GM21786 (cell line): Measurements from ENCODE around the gene FOXN4.

ENCODE experiments used
- ATAC-seq: cut with Tn5 transposase; IDR thresholded peaks from one replicate; pipeline ENCODE4 v1.9.1; 2021; ENCODE audit not compliant: unreplicated experiment

Gene FOXN4

DNA sequence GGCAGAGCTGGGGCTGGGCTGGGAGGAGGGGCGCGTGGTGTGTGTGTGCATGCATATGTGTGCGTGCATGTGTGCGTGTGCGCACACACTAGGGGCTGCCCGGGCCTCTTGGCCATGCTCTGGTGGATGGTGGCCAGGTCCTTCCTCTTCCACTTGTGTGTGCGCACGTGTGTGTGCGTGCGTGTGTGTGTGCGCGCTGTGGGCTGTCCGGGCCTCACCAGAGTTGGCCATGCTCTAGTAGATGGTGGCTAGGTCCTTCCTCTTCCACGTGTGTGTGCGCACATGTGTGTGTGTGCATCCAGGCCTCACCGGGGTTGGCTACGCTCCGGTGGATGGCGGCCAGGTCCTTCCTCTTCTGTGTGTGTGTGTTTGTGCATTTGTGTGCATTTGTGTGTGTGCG is 24.7 kb downstream of the FOXN4 start:
- no peak for ATAC-seq

DNA sequence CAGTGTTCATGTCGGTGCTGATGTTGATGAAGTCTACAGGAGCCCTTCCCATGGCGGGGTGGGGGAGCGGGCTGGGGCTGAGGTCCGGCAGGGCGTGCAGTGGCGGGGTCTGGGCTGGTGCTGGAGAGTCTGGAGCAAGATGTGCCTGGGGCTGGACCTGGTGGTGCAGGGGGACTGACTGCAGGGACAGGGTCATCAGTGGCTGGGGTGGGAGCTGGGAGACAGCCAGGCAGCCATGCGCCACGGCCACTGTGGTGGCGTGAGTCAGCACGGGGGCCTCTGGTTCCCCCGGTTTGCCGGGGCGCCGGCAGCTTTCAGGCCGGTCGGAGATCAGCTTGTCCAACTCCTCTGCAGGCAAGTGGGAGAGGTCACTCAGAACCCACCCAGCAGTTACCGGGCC is 27.6 kb downstream of the FOXN4 start:
- no peak for ATAC-seq

DNA sequence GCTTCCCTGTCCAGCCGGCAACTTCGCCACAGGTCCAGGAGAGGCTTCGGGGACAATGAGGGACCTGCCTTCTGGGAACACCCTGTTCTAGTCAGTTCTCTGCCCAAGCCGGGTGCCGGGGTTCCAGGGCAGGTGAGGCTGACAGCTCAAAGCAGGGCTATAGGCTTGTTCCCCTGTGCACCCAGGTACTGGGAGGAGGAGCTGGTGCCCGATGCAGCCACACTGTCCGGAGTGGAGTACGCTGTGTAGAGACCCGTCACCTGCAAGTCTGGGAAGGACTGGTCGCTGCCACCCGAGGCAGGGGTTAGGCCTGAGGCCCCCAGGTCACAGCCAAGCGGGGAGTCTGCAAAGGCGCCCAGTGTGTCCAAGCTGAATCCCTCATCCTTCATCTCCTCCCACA is 29.6 kb downstream of the FOXN4 start:
- ATAC-seq, result no peak

DNA sequence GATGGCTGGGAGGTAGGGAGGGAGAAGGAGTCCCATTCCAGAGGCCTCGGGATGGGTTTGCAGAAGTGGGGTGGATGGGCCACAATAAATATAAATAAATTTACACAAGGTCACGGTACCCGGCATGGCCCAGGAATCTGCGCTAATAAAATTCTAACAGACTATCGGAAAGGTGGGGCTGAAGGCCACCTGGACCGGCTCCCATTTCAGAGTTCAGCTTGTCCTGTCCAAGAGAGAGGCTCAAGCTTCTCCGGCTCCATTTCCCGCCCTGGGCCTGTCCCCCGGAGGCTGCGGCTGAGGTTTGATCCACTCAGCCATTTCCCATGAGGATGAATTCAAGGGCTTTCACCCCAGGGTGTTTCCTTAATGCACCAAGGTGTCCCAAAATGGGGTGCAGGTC is 30.2 kb downstream of the FOXN4 start:
- ATAC-seq, result no peak

GRCh38 chr12:109277899-109278762 is 31.0 kb downstream of the FOXN4 start:
- ATAC-seq, result no peak

- ATAC-seq, result no peak
Measured at GRCh38 chr12:109277255-109277898, 31.7 kb downstream of the FOXN4 start.

DNA sequence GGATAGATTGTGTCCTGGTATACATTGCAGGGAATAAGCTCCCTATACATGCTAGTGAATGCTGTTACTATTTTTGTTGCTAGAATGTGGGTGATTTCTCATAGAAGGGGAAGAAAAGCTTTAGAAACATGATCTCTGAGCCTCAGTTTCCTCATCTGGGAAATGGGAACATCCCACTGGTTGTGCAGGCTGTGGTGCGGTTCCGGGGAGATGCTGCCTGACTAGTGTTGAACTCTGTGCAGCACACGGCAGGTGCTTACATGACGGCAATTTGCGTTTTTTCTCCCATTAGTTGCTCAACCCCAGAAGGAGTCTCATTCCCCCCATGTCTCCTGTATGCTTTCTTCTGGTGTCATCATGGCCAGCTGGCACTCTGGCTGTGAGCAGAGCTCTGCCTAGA is 32.9 kb downstream of the FOXN4 start:
- ATAC-seq, result no peak

DNA sequence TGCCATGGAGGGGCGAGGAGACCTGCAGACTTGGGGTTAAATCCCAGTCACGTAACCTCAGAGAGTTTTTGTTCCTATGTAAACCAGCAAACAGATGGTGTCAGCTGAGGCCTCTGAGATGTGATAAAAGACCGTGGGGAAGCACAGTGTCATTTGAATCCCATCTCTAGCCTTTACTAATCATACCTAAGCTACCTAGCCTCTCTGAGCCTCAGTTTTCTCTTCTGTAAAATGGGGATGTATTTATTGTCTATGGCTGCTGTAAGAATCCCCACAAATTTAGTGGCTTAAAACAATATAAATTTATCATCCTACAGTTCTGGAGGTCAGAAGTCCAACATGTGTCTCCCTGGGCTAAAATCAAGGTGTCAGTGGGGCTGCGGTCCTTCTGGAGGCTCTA is 33.9 kb downstream of the FOXN4 start:
- no peak for ATAC-seq

DNA sequence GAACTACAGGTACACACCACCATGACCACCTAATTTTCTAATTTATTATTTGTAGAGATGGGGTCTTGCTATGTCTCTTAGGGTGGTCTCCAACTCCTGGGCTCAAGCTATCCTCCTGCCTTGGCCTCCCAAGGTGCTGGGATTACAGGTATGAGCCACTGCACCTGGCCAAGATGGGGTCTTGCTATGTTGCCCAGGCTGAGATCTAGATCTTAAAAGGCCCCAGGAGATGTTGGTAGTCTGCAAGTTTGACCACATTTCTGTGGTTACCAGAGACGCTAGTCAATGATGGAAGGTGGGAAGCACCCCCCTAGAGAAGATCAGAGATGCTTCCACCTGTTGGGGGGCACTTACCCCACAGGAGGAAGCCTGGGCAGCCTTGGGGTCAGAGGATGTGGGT is 34.7 kb downstream of the FOXN4 start:
- no peak for ATAC-seq

DNA sequence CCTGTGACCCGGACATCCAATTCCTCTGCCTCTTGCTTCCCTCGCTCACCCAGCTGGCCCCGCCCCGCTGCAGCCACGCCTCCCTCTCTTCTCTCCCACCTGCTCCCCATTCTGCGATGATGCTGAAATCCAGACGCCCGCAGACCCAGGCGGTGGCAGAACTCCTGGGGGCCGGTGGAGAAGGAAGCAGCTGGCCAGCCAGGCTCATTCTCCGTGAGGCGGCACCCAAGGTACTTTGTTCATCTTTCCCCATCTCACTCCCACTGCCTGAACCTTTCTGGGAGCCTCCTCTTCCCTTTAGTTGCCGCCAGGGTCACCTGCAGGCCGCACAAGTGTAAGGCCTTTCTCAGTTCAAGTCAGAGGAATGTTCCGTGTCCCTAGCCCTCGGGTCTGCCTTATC is 35.7 kb downstream of the FOXN4 start:
- no peak for ATAC-seq

DNA sequence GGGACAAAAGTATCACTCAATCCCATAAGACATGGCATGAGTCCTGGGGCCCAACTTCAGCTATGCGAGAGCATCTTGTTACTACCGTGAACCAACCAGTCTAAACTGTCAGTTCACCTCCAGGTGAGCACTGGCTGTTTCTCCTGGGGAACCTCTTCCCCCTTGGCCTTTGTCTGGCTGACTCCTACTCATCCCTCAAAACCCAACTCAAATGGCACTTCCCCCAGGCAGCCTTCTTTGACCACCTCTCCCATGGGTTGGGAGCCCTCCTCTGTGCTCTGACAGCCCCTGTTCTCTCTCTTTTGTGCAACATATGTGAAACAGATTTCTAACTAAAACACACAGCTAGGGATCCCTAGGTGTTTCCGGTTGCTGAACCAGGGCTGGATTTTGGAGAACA is 37.7 kb downstream of the FOXN4 start:
- no peak for ATAC-seq

- ATAC-seq, result no peak
Measured at GRCh38 chr12:109270494-109270893, 38.6 kb downstream of the FOXN4 start.

- no peak for ATAC-seq
Measured at GRCh38 chr12:109269428-109269827, 39.7 kb downstream of the FOXN4 start.

- no peak for ATAC-seq
Measured at GRCh38 chr12:109268896-109269295, 40.2 kb downstream of the FOXN4 start.

GRCh38 chr12:109267361-109267760 is 41.7 kb downstream of the FOXN4 start:
- ATAC-seq, result no peak

GRCh38 chr12:109266106-109266879 is 42.8 kb downstream of the FOXN4 start:
- ATAC-seq, result no peak

DNA sequence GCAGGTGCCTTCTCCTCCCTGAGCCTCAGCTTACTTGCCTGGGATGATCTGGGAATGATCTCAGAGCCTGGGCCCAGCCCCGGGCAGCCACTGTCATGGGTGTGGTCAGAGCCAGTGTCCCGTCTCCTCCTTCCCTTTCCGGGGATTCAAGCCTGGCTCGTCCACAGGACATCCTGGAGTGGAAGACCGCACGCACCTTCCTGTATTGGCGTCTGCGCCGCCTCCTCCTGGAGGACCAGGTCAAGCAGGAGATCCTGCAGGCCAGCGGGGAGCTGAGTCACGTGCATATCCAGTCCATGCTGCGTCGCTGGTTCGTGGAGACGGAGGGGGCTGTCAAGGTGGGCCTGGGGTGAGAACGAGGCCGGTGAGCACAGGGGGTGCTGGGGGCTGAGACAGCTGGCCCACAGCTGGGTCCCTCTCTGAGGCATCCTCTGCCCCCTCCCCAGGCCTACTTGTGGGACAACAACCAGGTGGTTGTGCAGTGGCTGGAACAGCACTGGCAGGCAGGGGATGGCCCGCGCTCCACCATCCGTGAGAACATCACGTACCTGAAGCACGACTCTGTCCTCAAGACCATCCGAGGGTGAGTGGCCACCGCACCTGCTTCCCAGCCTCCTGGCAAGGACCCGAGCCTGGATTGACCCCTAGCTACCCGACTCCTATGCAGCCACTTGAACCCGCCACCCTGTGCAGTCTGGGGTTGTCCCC is 44.0 kb downstream of the FOXN4 start:
- ATAC-seq, result no peak

GRCh38 chr12:109264095-109264942 is 44.8 kb downstream of the FOXN4 start:
- ATAC-seq, result no peak

DNA sequence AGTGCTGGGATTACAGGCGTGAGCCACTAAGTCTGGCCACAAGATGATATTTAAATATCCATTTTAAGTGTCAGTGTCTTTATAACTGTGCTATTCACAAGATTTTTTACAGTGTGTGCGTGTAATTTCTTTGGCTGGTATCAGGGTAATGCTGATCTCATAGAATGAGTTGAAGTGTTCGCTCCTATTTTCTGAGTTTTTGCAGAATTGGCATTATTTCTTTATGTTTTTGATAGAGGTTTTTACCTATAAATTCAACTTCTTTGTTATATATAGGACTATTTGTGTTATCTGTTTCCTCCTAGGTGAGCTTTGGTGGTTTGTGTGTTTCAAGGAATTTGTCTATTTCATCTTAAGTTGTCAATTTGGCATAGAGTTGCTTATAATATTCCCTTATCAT is 45.6 kb downstream of the FOXN4 start:
- ATAC-seq, result no peak

DNA sequence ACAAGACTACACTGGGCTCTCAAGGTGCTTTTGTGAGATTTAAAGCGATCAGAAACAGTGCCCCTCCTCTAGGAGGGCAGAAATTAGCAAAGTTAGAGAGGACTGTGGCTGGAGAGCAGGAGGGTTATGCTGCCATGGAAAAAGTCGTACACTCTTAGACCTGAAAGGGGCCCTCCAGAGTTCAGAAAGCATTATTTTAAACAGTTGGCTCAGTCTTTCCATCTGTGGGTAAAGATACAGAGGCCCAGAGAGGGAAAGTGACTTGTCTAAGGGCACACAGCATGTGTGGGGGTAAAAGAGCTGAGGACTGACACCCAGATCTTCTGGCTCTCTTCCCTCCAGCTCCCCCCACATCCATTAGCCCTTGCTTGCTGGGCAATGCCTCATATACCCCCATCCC is 47.1 kb downstream of the FOXN4 start:
- ATAC-seq, result no peak
